RKO (cell line): ENCODE measurements around the gene RS1.

ENCODE experiments used
- DNase-seq: peaks from one replicate; pipeline ENCODE4 v3.0.0-alpha.2; 2016; ENCODE audit warnings: low spot score

The RS1 gene

DNA sequence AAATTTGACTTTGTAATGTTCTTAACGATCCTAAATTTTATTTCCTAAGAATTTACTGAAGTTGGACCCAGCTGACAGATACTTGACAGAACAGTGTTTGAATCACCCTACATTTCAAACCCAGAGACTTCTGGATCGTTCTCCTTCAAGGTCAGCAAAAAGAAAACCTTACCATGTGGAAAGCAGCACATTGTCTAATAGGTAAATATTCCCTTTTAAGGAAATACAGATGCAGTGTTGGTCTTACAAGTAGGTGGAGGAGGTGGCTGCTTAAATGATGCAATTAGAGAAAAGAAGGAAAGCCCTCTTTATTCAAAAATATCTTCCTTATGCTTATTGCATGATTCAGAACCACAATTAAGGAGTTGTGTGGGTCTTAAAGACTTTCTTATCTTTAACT lies 73.5 kb downstream of the RS1 start:
- DNase-seq, result no peak

DNA sequence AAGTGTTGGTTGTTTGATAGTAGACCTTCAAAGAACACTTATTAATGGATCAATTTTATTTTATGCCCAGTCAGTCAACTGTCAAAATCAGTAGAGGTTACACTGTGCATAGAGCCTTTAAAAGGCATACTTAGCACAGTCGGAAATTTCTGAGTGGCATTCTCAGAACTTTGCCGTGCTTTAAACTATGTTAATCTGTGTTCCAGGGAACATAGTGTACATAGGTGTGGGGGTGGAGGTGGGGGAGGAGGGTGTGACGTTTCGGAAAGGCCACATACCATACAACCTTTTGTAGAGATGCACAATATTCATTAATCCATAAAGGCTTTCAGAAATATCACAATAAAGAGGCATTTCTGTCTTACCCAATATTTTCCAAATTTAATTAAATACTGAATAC lies 75.8 kb downstream of the RS1 start:
- DNase-seq, result no peak

DNA sequence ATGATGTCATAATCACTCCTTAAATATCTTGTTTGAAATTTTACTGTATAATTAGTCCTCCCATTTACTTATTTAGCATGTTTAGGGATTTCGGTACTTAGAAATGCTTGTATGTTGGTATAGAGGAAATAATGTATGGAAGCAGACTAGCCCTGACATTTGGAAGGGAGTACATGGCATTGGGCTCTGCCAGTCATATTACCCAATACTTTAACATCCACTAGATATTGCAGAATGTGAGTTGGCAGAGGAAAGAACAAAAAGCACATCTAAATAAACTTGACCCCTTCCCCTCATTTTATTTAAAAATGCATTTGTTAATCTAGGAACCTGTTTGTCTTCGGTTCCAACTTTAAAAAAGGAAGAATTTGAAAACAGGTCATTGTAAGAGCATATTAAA lies 77.8 kb downstream of the RS1 start:
- no peak for DNase-seq

GRCh38 chrX:18591834-18592233 lies 80.1 kb downstream of the RS1 start:
- no peak for DNase-seq
